K562 (cell line): ENCODE results near the gene GPR108. TPM values are rescaled to one million over a fixed set of nuclear protein-coding genes. Genes with fewer than 3 reads are reported as not detected.

Experiments used
- ATAC-seq: fragments of 200-7000 bp; cut with Tn5 transposase; 3 replicates; pipeline ENCODE4 v1.9.1; 2020; ENCODE audit warnings: moderate library complexity
- BruUV-seq: library from RNA; stranded (reverse); fragments of 400-500 nt; replicated peaks from 2 replicates; lab custom pipeline; 2021; lab: Mats Ljungman, UMichigan
- CTCF ChIA-PET: fragments of 300-600 bp; formaldehyde crosslinking; extraction: SDS; loops from one replicate; lab custom pipeline; 2021; ENCODE audit warnings: low intra/inter-chr PET ratio; lab: Yijun Ruan, JAX
- POLR2A ChIA-PET: fragments of 300-600, 350-650 bp; sonication (Branson Sonifier 250); formaldehyde crosslinking; extraction: SDS; loops from one replicate; lab custom pipeline; 2021; ENCODE audit warnings: antibody characterized with exemption, inconsistent platforms; lab: Yijun Ruan, JAX
- DNase-seq, 4 experiments: peaks; one replicate each; pipeline versions ENCODE4 v3.0.0 to v3.0.0-alpha.2; 2011 to 2018; ENCODE audit warnings: low spot score in 3 of 4, mixed read lengths in 3 of 4; ENCODE audit errors: extremely low read depth in 1 of 4
- FAIRE-seq: peaks from 2 replicates; lab custom pipeline; 2011; peaks lifted over from hg19 to GRCh38; lab: Jason Lieb, UNC
- H2AFZ ChIP-seq: 2 replicates; pipeline ENCODE4 v1.6.0; 2011; ENCODE audit warnings: low read depth, low read length, control low read depth, inconsistent platforms
- H3K27ac ChIP-seq: fragments of 200-600 bp; 3 replicates; pipeline ENCODE4 v1.8.0; 2011; ENCODE audit warnings: low read depth, mild to moderate bottlenecking, control low read depth, inconsistent platforms, low read length, moderate library complexity, mixed read lengths; ENCODE audit errors: extremely low read depth
- H3K27me3 ChIP-seq, 2 experiments: fragments of 300-600 bp in 1 of 2; 2 replicates in 1 of 2; 3 replicates in 1 of 2; pipeline versions ENCODE4 v1.6.0 to v1.8.0; 2011; ENCODE audit warnings: inconsistent platforms in 2 of 2, low read length in 2 of 2, mild to moderate bottlenecking in 1 of 2, mixed read lengths in 1 of 2, moderate library complexity in 1 of 2; ENCODE audit not compliant: control insufficient read depth in 2 of 2, insufficient read depth in 2 of 2
- H3K36me3 ChIP-seq: fragments of 300-600 bp; 3 replicates; pipeline ENCODE4 v1.8.0; 2011; ENCODE audit warnings: mild to moderate bottlenecking, low read length, inconsistent platforms; ENCODE audit not compliant: control insufficient read depth, insufficient read depth
- H3K4me1 ChIP-seq, 2 experiments: fragments of 200-600 bp in 1 of 2; replicated peaks in 1 of 2; 2 replicates in 1 of 2; 3 replicates in 1 of 2; pipeline versions ENCODE4 v1.5.1 to v1.8.0; 2011; ENCODE audit warnings: inconsistent platforms in 2 of 2, low read length in 2 of 2, mild to moderate bottlenecking in 1 of 2, mixed read lengths in 1 of 2, moderate library complexity in 1 of 2; ENCODE audit not compliant: control insufficient read depth in 2 of 2, insufficient read depth in 2 of 2
- H3K4me2 ChIP-seq: 2 replicates; pipeline ENCODE4 v1.6.1; 2011; ENCODE audit warnings: low read length, control low read depth, inconsistent platforms, mixed read lengths; ENCODE audit not compliant: insufficient read depth
- H3K4me3 ChIP-seq: fragments of 200-600 bp; sonication (generic), shearing (Covaris generic); 2 replicates; pipeline ENCODE4 v1.5.1; 2016; ENCODE audit warnings: control low read depth, inconsistent platforms
- H3K79me2 ChIP-seq: fragments of 200-600 bp; 3 replicates; pipeline ENCODE4 v1.8.0; 2011; ENCODE audit warnings: low read length, inconsistent platforms; ENCODE audit not compliant: control insufficient read depth, insufficient read depth
- H3K9ac ChIP-seq, 2 experiments: 2 replicates each; pipeline versions ENCODE4 v1.6.0 to v1.6.1; 2011; ENCODE audit warnings: low read depth in 2 of 2, low read length in 2 of 2, control low read depth in 1 of 2, inconsistent platforms in 1 of 2, mild to moderate bottlenecking in 1 of 2, mixed read lengths in 1 of 2; ENCODE audit not compliant: insufficient read depth in 1 of 2
- H3K9me1 ChIP-seq: one replicate; pipeline ENCODE4 v1.6.0; 2011; ENCODE audit warnings: inconsistent platforms, mild to moderate bottlenecking, low read length, moderate library complexity; ENCODE audit not compliant: control insufficient read depth, insufficient read depth
- H3K9me3 ChIP-seq: replicated peaks from 2 replicates; pipeline ENCODE4 v1.5.1; 2011; ENCODE audit warnings: low read depth, low read length, inconsistent platforms; ENCODE audit not compliant: control insufficient read depth, insufficient read depth
- H4K20me1 ChIP-seq: replicated peaks from 2 replicates; pipeline ENCODE4 v1.6.1; 2011; ENCODE audit warnings: low read length, inconsistent platforms, mixed read lengths; ENCODE audit not compliant: control insufficient read depth, insufficient read depth
- ELF1 ChIP-seq: fragments of 200-800 bp; sonication (Bioruptor generic); IDR thresholded peaks from 2 replicates; pipeline ENCODE4 v1.6.1; 2016; ENCODE audit warnings: missing genetic modification characterization, missing compliant biosample characterization
- ZNF3 ChIP-seq: fragments of 250-450 bp; sonication (Bioruptor Pico); IDR thresholded peaks from 2 replicates; pipeline ENCODE4 v1.5.0; 2021; ENCODE audit warnings: mild to moderate bottlenecking, moderate library complexity
- ZNF764 ChIP-seq: fragments of 250-450 bp; sonication (Bioruptor Pico); IDR thresholded peaks from 2 replicates; pipeline ENCODE4 v1.4.0; 2020; ENCODE audit warnings: low read depth, mild to moderate bottlenecking, moderate library complexity
- WGBS: fragments of 100-300 bp; shearing (Covaris generic); methylation state at CpG from one replicate; pipeline ENCODE4 v1.1.6; 2016; ENCODE audit warnings: low coverage, mixed read lengths; ENCODE audit not compliant: insufficient coverage; ENCODE audit errors: missing lambda C conversion rate; 5-methylcytosine and 5-hydroxymethylcytosine counted together
- in situ Hi-C: fragments of 300-500 bp; cut with MboI; formaldehyde crosslinking; loops from 4 replicates; pipeline ENCODE4 v1.15.0; 2018; ENCODE audit warnings: inconsistent platforms, mixed read lengths
- intact Hi-C: fragments of 100-400 bp; cut with micrococcal nuclease; formaldehyde crosslinking; loops from 2 replicates; pipeline ENCODE4 v1.14.2; 2022
- polyA plus RNA-seq, 8 experiments: library from polyadenylated mRNA; depleted of rRNA in 4 of 8; stranded (reverse) in 5 of 8; unstranded in 3 of 8; fragments of >200 nt; fragmentation: Nextera tagmentation in 2 of 8; fragmentation: Illumina TruSeq in 1 of 8; extraction: Ambion mirVana in 2 of 8; extraction: Trizol in 1 of 8; gene quantifications; 2 replicates each; pipeline versions ENCODE4 v1.2.1 to v1.2.3, GENCODE V29; 2011 to 2014; ENCODE audit warnings: inconsistent platforms in 1 of 8, missing spikeins in 1 of 8
- total RNA-seq, 7 experiments: library from RNA; depleted of rRNA in 6 of 7; stranded (reverse); fragments of >200 nt in 6 of 7; fragmentation: Illumina TruSeq in 2 of 7; extraction: Trizol in 2 of 7; gene quantifications; 2 replicates each; pipeline versions ENCODE4 v1.2.1 to v1.2.3, GENCODE V29; 2011 to 2021; ENCODE audit warnings: low replicate concordance in 1 of 7
- TF ChIP-seq, protein P1 (sequence below), 2 experiments: fragments of 450-650 bp; IDR thresholded peaks; 2 replicates each; pipeline ENCODE4 v1.6.1; 2016; ENCODE audit warnings: mild to moderate bottlenecking in 2 of 2, borderline replicate concordance in 1 of 2, low read depth in 1 of 2, moderate library complexity in 1 of 2

Gene GPR108
- total and polyA plus RNA-seq, 9 of the 15 experiments (the other 6 are each of a cell fraction or from before 2014, with no cell fraction given) = 2.4 to 33.2 (median 24.4) TPM

GRCh38 chr19:6713773-6714692, 23.3 kb downstream of the GPR108 start:
- ATAC-seq (no peak), FAIRE-seq (peak; percentile 6), DNase-seq (no peak)
- Histone ChIP-seq H3K9me1 (no peaks in the 10 kb centered on the region), H3K9ac (no peak overlapping the region), H3K79me2 (no peaks in the 10 kb centered on the region), H3K36me3 (no peaks in the 10 kb centered on the region), H3K27ac (no peak overlapping the region), H3K4me2 (no peak overlapping the region), H3K9me3 (no peaks in the 10 kb centered on the region), H3K27me3 (peaks cover 7 to 26% of the 10 kb centered on the region in 2 experiments; a peak in 4 of 5 replicates), H3K4me1 (peaks cover 12 to 25% of the 10 kb centered on the region in 2 experiments), H4K20me1 (0 out of 2 replicates have a peak, but pooled peaks cover 5% of the 10 kb centered on the region), H2AFZ (no peak overlapping the region), H3K4me3 (no peak overlapping the region)
- BruUV-seq = no TSS peak
- intact Hi-C loops (no loop called here), in situ Hi-C loops (no loop called here)
- WGBS = 16% methylated on average over 16 of the region's 24 CpGs
- ChIA-PET CTCF (no interaction called here), POLR2A (interaction anchor here (0.5 kb wide), 1 partner anchor 1689 kb away, joined by 3 read pairs; no protein-coding TSS in a partner anchor)
- TF ChIP-seq ZNF3 (CRISPR knock-in tag) = no peak
- no peak for TF ChIP-seq ZNF764 (CRISPR knock-in tag)
- TF ChIP-seq ELF1 (tag) = 0 out of 2 replicates have a peak, but pooled peaks have one; percentile 14
- TF ChIP-seq, protein P1, sequence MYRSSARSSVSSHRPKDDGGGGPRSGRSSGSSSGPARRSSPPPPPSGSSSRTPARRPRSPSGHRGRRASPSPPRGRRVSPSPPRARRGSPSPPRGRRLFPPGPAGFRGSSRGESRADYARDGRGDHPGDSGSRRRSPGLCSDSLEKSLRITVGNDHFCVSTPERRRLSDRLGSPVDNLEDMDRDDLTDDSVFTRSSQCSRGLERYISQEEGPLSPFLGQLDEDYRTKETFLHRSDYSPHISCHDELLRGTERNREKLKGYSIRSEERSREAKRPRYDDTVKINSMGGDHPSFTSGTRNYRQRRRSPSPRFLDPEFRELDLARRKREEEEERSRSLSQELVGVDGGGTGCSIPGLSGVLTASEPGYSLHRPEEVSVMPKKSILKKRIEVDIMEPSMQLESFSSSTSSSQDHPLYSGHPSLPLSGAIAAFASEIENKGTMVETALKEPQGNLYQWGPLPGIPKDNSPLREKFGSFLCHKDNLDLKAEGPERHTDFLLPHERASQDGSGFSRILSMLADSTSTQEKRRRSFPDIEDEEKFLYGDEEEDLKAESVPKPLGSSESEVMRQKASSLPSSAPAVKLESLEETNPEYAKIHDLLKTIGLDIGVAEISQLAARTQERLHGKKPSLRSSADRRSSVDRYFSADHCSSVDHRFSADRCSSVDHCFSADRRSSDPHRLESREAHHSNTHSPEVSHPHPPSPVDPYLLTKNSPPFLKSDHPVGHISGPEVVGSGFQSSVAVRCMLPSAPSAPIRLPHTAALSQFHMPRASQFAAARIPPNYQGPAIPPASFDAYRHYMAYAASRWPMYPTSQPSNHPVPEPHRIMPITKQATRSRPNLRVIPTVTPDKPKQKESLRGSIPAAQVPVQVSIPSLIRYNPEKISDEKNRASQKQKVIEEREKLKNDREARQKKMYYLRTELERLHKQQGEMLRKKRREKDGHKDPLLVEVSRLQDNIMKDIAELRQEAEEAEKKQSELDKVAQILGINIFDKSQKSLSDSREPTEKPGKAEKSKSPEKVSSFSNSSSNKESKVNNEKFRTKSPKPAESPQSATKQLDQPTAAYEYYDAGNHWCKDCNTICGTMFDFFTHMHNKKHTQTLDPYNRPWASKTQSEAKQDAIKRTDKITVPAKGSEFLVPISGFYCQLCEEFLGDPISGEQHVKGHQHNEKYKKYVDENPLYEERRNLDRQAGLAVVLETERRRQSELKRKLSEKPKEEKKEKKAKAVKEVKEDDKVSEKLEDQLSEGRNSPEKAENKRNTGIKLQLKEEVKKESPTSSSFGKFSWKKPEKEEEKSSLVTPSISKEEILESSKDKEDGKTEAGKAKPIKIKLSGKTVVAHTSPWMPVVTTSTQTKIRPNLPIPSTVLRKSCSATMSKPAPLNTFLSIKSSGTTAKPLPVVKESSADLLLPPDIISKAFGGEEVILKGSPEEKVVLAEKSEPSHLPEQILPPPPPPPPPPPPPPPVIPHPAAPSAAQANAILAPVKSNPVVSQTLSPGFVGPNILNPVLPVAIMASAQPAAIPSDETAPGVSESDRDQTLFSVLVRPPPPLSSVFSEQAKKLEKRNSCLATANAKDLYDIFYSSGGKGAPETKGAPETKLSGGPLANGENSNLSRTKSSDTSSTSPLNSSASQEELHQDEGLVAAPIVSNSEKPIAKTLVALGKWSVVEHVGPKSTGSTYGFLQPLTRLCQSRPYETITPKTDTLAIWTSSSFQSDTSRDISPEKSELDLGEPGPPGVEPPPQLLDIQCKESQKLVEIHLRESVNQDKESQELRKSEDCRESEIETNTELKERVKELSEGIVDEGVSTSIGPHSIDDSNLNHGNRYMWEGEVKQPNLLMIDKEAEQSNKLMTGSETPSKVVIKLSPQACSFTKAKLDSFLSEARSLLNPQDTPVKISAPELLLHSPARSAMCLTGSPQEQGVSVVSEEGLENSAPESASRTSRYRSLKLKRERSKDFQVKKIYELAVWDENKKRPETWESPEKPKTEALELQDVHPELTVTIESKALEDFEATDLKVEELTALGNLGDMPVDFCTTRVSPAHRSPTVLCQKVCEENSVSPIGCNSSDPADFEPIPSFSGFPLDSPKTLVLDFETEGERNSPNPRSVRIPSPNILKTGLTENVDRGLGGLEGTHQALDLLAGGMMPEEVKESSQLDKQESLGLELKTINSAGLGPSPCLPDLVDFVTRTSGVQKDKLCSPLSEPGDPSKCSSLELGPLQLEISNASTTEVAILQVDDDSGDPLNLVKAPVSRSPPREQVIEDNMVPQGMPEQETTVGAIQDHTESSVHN (IDR thresholded peaks at IDR 0.05; ENCODE audit: borderline replicate concordance in 1 of 2, low read depth in 1 of 2) = no peak
